ENCODE measurements around the gene ATP4A. TPM values are rescaled to one million over a fixed set of nuclear protein-coding genes. Genes with fewer than 3 reads are reported as not detected.
A peak's percentile ranks its signal among the peaks of the same experiment; 100 is the strongest.

Gene ATP4A
- total RNA-seq, 3 donors from 2014 or later = not detected

DNA sequence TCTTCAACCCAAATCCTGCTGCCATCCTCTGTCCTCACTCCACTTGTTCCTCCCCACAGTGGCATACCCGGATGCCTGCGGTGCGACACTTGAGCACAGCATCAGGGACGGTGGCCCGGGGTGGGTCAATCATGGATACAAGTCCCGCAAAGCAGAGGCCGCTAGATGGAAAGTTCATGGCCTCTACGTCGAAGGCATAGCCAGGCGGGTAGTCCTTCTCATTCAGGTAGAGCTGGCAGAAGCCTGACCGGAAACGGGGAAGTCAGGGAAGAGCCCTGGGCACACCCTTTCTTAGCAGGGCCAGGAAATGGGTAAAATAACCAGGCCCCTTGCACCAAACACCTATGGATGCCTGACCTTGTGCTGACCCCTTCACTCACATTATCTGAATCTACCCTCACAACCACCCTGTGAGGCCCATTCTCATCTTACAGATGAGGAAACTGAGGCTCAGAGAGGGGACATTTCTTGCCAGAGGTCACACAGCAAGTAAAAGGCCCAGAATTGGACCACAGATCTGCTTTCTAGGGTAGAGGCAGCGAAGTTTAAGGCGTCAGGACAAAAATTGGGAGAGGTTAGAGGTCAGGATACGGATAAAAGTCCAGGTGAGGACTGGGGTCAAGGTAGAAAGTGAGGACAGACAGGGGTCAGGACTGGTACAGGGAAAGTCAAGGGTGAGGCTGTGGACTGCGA, 6.5 kb downstream of the ATP4A start:
- H3K4me1 ChIP-seq = no peaks in the 10 kb centered on the region
- H3K27me3 ChIP-seq = peaks cover 3 to 35% of the 10 kb centered on the region in 2 donors
- no peaks in the 10 kb centered on the region for H3K9me3 ChIP-seq
- H3K4me3 ChIP-seq = peak overlapping the region in 2 of 3 donors; percentile 49 to 67
- no peaks in the 10 kb centered on the region for H3K36me3 ChIP-seq
- no peak overlapping the region for H3K27ac ChIP-seq
- TF ChIP-seq POLR2A (IDR thresholded peaks at IDR 0.05) (no peak), POLR2AphosphoS5 (IDR thresholded peaks at IDR 0.05) (no peak)
- TF ChIP-seq, protein P1, sequence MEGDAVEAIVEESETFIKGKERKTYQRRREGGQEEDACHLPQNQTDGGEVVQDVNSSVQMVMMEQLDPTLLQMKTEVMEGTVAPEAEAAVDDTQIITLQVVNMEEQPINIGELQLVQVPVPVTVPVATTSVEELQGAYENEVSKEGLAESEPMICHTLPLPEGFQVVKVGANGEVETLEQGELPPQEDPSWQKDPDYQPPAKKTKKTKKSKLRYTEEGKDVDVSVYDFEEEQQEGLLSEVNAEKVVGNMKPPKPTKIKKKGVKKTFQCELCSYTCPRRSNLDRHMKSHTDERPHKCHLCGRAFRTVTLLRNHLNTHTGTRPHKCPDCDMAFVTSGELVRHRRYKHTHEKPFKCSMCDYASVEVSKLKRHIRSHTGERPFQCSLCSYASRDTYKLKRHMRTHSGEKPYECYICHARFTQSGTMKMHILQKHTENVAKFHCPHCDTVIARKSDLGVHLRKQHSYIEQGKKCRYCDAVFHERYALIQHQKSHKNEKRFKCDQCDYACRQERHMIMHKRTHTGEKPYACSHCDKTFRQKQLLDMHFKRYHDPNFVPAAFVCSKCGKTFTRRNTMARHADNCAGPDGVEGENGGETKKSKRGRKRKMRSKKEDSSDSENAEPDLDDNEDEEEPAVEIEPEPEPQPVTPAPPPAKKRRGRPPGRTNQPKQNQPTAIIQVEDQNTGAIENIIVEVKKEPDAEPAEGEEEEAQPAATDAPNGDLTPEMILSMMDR (IDR thresholded peaks at IDR 0.05) = no peak
- no peak for DNase-seq (ENCODE audit: low spot score in 2 of 2)
- intact Hi-C loops (cut with DNase I; ENCODE audit: low total_unique reads) = no loop called here

DNA sequence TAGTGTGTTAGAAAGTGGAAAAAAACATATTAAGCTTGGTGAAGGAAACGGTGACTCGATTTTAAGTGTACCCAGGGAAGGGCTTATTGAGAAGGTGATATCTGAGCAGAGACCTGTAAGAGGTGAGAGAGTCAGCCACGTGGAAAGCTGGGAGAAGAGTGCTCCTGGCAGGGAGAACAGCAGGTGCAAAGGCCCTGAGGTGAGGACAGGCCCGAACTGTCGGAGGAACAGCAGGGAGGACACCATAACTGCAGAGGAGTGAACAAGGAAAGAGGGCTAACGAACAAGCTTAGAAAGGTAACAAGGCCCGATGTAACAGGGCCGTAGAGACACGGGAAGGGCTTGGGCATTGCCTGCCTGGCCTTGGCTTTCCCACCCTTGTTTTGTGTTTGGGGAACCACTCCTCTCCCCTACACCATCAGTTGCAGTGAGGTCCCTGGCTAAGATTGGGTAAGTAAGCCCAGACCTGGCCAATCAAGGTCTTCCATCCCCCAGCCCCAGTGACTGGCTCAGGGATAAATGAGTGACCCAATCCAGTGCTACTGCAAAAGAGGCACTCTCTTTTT, 7.3 kb downstream of the ATP4A start:
- peaks cover 3 to 31% of the 10 kb centered on the region in 2 donors for H3K27me3 ChIP-seq
- H3K9me3 ChIP-seq = no peaks in the 10 kb centered on the region
- no peak for TF ChIP-seq POLR2A (IDR thresholded peaks at IDR 0.05)
- TF ChIP-seq POLR2AphosphoS5 (IDR thresholded peaks at IDR 0.05) = no peak
- TF ChIP-seq, protein P1 (IDR thresholded peaks at IDR 0.05) = no peak
- intact Hi-C loops (cut with DNase I; ENCODE audit: low total_unique reads) = no loop called here
- no peak overlapping the region for H3K4me3 ChIP-seq
- DNase-seq (ENCODE audit: low spot score in 2 of 2) = no peak
- no peaks in the 10 kb centered on the region for H3K36me3 ChIP-seq
- no peaks in the 10 kb centered on the region for H3K4me1 ChIP-seq
- no peak overlapping the region for H3K27ac ChIP-seq

DNA sequence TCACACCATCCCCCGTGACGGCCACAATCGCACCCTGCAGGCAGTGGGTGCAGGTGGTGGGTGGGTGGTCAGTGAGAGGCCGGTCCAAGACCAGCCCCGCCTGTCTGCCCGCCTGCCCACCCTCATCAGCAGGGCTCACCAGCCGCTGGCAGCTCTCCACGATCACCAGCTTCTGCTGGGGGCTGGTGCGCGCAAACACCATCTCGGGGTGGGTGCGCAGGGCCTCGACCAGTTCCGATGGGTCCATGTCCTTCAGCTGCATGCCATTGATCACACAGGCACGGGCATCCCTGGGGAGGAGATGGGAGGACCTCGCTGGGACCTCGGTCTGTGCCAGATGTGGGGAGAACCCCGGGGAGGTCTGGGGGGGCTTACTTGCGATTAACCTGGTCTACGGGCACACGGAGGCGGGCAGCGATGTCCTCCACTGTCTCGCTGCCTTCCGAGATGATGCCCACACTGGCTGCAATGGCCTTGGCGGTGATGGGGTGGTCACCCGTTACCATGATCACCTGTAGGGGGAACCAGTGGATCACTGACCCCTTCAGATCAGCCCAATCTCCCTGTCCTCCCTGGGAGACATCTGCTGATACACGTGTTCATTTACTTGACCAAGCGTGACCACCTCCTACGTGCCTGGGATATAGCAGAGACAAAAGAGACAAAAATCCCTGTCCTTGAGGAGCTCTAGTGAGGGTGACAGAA, 8.0 kb downstream of the ATP4A start:
- intact Hi-C loops (cut with DNase I; ENCODE audit: low total_unique reads) = no loop called here
- no peak for TF ChIP-seq POLR2AphosphoS5 (IDR thresholded peaks at IDR 0.05)
- TF ChIP-seq, protein P1 (IDR thresholded peaks at IDR 0.05) = no peak
- no peak for TF ChIP-seq POLR2A (IDR thresholded peaks at IDR 0.05)
- no peak for DNase-seq (ENCODE audit: low spot score in 2 of 2)
- Histone ChIP-seq H3K27me3 (peaks cover 3 to 25% of the 10 kb centered on the region in 2 donors), H3K36me3 (no peaks in the 10 kb centered on the region), H3K27ac (no peak overlapping the region), H3K4me3 (no peak overlapping the region), H3K9me3 (no peaks in the 10 kb centered on the region), H3K4me1 (no peaks in the 10 kb centered on the region)

DNA sequence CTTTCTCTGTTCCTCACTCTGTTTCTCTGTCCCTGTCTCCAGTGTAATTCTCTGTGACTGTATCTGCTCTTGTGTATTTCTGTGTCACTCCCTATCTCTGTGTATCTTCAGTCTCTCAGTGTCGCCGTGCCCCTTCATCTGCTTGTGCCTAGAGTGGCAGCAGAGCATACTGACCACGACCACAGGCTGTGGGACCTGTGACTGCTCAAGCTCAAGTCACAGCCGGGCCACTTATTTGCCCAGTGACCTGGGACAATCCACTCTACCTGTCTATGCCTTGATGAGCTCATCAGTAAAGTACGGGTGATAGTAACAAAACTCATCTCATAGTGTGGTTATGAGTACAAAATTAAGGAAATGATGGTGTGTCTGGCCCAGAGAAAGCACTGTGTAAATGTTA, 9.4 kb downstream of the ATP4A start:
- no peaks in the 10 kb centered on the region for H3K36me3 ChIP-seq
- no peak for TF ChIP-seq POLR2AphosphoS5 (IDR thresholded peaks at IDR 0.05)
- no peak for TF ChIP-seq POLR2A (IDR thresholded peaks at IDR 0.05)
- TF ChIP-seq, protein P1 (IDR thresholded peaks at IDR 0.05) = no peak
- no peaks in the 10 kb centered on the region for H3K4me1 ChIP-seq
- intact Hi-C loops (cut with DNase I; ENCODE audit: low total_unique reads) = no loop called here
- H3K4me3 ChIP-seq = no peak overlapping the region
- no peak overlapping the region for H3K27ac ChIP-seq
- H3K27me3 ChIP-seq = peaks cover 3 to 11% of the 10 kb centered on the region in 2 donors
- no peaks in the 10 kb centered on the region for H3K9me3 ChIP-seq
- DNase-seq (ENCODE audit: low spot score in 2 of 2) = no peak
